ENCODE data around the gene CREB3L1. TPM values are rescaled to one million over a fixed set of nuclear protein-coding genes. Genes with fewer than 3 reads are reported as not detected.
A peak's percentile ranks its signal among the peaks of the same experiment; 100 is the strongest.

The CREB3L1 gene, protein sequence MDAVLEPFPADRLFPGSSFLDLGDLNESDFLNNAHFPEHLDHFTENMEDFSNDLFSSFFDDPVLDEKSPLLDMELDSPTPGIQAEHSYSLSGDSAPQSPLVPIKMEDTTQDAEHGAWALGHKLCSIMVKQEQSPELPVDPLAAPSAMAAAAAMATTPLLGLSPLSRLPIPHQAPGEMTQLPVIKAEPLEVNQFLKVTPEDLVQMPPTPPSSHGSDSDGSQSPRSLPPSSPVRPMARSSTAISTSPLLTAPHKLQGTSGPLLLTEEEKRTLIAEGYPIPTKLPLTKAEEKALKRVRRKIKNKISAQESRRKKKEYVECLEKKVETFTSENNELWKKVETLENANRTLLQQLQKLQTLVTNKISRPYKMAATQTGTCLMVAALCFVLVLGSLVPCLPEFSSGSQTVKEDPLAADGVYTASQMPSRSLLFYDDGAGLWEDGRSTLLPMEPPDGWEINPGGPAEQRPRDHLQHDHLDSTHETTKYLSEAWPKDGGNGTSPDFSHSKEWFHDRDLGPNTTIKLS
- total RNA-seq, result not detected

DNA sequence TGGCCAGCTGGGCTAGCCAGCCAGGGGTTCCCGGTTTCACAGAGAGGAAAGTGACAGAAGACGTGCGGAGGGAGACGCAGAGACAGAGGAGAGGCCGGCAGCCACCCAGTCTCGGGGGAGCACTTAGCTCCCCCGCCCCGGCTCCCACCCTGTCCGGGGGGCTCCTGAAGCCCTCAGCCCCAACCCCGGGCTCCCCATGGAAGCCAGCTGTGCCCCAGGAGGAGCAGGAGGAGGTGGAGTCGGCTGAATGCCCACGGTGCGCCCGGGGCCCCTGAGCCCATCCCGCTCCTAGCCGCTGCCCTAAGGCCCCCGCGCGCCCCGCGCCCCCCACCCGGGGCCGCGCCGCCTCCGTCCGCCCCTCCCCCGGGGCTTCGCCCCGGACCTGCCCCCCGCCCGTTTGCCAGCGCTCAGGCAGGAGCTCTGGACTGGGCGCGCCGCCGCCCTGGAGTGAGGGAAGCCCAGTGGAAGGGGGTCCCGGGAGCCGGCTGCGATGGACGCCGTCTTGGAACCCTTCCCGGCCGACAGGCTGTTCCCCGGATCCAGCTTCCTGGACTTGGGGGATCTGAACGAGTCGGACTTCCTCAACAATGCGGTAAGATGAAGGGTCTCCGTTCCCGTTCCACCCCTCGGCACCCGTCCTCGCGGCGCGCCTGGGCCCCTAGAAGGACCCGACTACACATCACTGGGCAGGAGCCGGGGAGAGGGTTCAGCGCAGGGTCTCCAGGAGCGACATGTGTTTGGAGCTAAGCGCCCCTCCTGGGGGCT lies at the start of gene CREB3L1:
TSS of gene CREB3L1 (plus strand) at position 41 of the 765 bp plus-strand sequence. CDS start at position 491, 450 bp downstream.
- peaks cover 11% of the 10 kb centered on the region for H3K4me1 Mint-ChIP-seq (ENCODE audit: low read depth)
- no peaks in the 10 kb centered on the region for H3K36me3 Mint-ChIP-seq (ENCODE audit: insufficient read depth in 2 of 2)
- H3K27me3 Mint-ChIP-seq (ENCODE audit: low read depth), result peaks cover 43% of the 10 kb centered on the region
- H3K27ac Mint-ChIP-seq, result no peak within 1 kb of the TSS
- H3K4me3 Mint-ChIP-seq, result peak within 1 kb of the TSS; percentile 26 to 76
- DNase-seq (no peak), ATAC-seq (replicated peaks in 1 of 2) (peak; percentile 22 to 37)
- H3K9me3 Mint-ChIP-seq, result no peaks in the 10 kb centered on the region

DNA sequence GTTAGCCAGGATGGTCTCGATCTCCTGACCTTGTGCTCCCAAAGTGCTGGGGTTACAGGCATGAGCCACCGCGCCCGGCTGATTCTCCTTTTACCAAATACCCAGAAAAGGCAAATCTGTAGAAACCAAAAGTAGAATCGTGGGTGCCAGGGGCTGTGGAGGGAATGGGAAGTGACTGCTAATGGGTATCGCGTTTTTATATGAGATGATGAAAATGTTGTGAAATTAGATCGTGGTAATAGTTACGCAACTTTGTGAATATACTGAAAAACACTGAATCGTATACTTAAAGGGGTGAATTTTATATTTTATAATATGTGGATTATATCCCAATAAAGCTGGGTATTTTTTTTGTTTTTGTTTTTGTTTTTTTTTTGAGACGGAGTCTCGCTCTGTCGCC lies 48.2 kb upstream of the CREB3L1 start:
- peaks cover 13% of the 10 kb centered on the region for H3K27me3 Mint-ChIP-seq (ENCODE audit: low read depth)
- no peaks in the 10 kb centered on the region for H3K9me3 Mint-ChIP-seq
- DNase-seq (no peak), ATAC-seq (replicated peaks in 1 of 2) (no peak)
- no peak overlapping the region for H3K27ac Mint-ChIP-seq
- no peak overlapping the region for H3K4me3 Mint-ChIP-seq
- no peaks in the 10 kb centered on the region for H3K36me3 Mint-ChIP-seq (ENCODE audit: insufficient read depth in 2 of 2)
- no peaks in the 10 kb centered on the region for H3K4me1 Mint-ChIP-seq (ENCODE audit: low read depth)

DNA sequence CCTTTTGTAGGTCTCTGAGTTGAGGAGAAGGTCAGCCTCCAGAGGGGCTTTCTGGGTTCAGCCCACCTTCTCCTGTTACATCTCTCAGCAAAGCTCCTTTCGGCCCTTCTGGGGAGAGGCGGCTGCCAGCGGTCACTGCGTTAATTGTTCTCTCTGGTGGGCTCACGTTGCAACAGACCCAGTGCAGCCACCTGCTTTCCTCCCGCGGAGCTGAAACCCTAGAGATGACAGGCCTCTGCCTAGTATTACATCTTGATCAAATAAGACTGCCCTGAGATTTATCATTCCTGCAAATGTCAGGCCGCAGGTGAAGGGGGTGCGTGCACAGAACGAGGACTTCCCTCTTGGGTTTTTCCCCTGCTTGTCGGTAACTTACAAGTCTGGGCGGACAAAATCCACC lies 43.2 kb upstream of the CREB3L1 start:
- Mint-ChIP-seq H3K36me3 (ENCODE audit: insufficient read depth in 2 of 2) (peaks cover 0 to 4% of the 10 kb centered on the region in 2 donors), H3K4me1 (ENCODE audit: low read depth) (peaks cover 18% of the 10 kb centered on the region), H3K4me3 (no peak overlapping the region), H3K9me3 (no peaks in the 10 kb centered on the region), H3K27ac (no peak overlapping the region), H3K27me3 (ENCODE audit: low read depth) (peaks cover 26% of the 10 kb centered on the region)
- DNase-seq (no peak), ATAC-seq (replicated peaks in 1 of 2) (no peak)

DNA sequence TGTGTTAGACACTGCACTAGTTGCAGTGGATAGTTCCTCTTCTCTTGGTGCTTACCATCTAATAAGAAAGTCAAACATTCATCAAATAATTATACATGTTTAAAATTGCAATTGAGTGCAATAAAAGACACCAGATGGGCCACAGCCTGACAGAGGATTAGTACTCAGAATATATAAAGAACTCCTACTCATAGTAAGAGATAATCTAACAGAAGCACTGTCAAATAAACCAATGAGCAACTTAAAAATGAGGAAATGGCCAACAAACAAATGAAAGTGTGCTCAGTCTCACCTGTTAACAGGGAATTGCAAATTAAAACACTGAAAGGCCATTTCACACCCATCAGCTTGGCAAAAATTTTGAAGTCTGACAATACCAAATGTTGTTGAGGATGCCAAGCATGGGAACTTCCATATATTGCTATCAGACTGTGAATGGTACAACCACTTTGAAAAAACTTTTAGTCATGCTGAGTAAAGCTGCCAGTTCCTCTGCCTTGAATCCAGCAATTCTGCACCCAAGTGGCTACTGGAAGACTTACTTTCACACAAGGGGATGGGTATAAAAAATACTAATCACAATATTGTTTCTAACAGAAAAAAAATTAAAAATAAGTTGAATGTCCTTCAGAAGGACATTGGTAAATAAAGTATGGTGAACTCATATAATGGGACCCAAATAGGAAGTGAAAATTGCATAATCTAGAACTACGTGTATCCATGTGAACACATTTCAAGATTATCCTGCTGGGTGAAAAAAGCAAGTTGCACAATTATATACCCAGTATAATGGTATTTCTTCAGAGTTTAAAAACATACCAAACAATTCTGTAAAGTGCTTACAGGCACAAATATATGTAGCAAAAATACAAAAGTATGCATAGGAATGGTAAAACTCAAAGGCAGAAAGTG lies 41.4 kb upstream of the CREB3L1 start:
- Mint-ChIP-seq H3K27ac (peak overlapping the region; percentile 52), H3K4me1 (ENCODE audit: low read depth) (peaks cover 26% of the 10 kb centered on the region), H3K4me3 (peak overlapping the region; percentile 40 to 58), H3K27me3 (ENCODE audit: low read depth) (peaks cover 26% of the 10 kb centered on the region), H3K9me3 (no peaks in the 10 kb centered on the region), H3K36me3 (ENCODE audit: insufficient read depth in 2 of 2) (peaks cover 0 to 4% of the 10 kb centered on the region in 2 donors)
- no peak for DNase-seq
- no peak for ATAC-seq (replicated peaks in 1 of 2)

DNA sequence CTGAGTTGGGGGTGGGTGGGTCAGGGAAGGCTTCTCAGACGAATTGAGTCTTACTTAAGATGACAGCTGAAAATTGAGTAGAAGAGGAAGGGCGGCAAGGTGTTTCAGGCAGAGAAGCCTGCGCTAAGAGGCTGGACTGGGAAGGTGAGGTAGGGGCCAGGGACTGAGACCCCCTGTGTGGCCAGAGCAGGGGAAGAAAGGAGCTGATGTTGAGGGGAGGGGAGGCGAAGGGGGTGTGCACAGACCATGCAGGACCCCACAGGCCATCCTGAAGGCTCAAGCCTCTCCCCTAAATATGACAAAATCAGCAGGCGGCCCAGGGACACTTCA lies 40.6 kb upstream of the CREB3L1 start:
- H3K27me3 Mint-ChIP-seq (ENCODE audit: low read depth), result peaks cover 26% of the 10 kb centered on the region
- peaks cover 27% of the 10 kb centered on the region for H3K4me1 Mint-ChIP-seq (ENCODE audit: low read depth)
- DNase-seq (no peak), ATAC-seq (replicated peaks in 1 of 2) (no peak)
- peaks cover under 1 to 4% of the 10 kb centered on the region in 2 donors for H3K36me3 Mint-ChIP-seq (ENCODE audit: insufficient read depth in 2 of 2)
- H3K27ac Mint-ChIP-seq, result peak overlapping the region; percentile 78
- no peaks in the 10 kb centered on the region for H3K9me3 Mint-ChIP-seq
- peak overlapping the region; percentile 85 to 94 for H3K4me3 Mint-ChIP-seq

DNA sequence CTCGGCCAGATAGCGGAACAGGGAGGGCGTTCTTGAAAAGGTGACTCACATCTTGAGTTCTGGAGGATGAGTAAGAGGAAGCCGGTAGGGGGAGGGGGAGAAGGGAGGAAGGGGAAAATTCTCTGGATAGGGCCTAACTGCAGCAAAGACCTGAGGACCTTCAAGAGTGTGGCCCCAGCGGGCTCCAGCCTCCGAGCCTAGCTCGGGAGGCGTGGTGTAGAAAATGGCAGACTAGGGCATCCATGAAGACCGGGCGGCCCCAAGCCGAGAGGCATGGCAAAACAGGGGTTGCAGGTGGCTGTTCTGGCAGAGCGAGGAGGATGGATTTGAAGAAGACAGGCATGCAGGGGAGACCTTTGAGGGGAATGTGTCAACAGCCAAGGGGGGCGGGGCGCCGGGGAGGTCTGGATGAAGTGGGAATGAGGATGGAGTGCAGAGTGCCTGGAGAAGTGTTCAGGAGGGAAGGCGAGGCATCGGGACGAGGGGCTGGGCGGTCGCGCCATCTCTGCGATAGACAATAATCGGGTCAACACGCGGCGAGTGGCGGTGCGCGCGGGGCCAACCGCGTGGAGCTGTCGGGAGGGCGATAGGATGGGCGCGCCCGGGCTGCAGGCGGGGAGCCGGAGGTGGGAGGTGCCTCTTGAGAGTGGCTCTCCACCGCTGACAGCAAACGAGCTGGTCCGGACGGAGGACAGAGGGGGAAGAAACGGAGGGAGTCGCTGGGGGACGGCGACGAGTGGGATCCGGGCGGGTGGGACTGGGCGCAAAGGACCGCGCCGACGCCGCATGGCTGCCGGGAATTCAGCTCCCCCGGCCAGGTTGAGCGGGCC lies 40.0 kb upstream of the CREB3L1 start:
- Mint-ChIP-seq H3K36me3 (ENCODE audit: insufficient read depth in 2 of 2) (peaks cover 2 to 4% of the 10 kb centered on the region in 2 donors), H3K4me1 (ENCODE audit: low read depth) (peaks cover 33% of the 10 kb centered on the region), H3K27ac (peak overlapping the region; percentile 78), H3K9me3 (no peaks in the 10 kb centered on the region), H3K27me3 (ENCODE audit: low read depth) (peaks cover 26% of the 10 kb centered on the region), H3K4me3 (peak overlapping the region; percentile 85 to 94)
- ATAC-seq (replicated peaks in 1 of 2), result peak; percentile 67 to 70
- DNase-seq, result peak; percentile 71 to 73

DNA sequence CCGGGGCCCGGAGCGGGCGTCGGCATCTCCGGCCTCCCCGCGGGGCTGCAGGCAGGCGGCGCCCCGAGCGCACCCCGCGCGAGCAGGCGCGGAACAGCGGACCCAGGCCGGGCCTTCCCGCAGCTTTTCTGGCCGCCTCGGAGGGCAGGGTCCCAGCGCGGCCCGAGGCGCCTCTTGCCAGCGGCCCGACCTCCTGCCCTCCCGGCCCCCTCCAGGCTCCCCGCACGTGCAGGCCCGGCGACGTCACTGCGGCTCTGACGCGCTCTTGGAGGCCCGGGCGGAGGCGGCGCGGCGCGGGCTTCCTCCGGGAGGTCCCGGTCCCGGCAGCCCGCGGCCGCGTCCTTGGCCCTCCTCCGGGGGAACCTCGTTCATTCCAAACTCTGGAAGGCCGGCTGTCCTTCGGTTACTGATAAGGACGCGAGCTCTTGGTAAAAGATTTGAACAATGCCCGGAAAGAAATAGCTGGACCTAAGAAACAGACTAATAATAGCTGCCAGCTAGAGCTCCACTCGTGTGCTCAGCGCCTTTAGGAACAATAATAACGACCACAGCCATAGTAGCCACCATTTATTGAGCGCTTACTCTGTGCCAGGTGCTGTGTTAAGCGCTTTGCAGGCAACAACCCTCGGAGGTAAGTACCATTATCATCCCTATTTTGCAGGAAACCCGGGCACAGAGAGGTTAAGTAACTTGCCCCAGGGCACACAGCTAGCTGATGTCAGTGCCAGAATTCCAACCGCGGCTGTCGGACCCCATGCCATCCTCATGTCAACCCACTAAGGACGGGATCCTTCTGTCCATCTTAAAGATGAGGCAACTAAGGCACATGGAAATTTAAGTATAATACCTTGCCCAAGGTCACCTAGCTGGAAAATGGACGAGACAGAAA lies 39.1 kb upstream of the CREB3L1 start:
- Mint-ChIP-seq H3K27ac (no peak overlapping the region), H3K27me3 (ENCODE audit: low read depth) (peaks cover 19% of the 10 kb centered on the region), H3K9me3 (no peaks in the 10 kb centered on the region), H3K4me1 (ENCODE audit: low read depth) (peaks cover 41% of the 10 kb centered on the region), H3K36me3 (ENCODE audit: insufficient read depth in 2 of 2) (peaks cover 4 to 7% of the 10 kb centered on the region in 2 donors), H3K4me3 (peak overlapping the region; percentile 55 to 73)
- peak; percentile 59 to 62 for ATAC-seq (replicated peaks in 1 of 2)
- peak; percentile 74 to 80 for DNase-seq

DNA sequence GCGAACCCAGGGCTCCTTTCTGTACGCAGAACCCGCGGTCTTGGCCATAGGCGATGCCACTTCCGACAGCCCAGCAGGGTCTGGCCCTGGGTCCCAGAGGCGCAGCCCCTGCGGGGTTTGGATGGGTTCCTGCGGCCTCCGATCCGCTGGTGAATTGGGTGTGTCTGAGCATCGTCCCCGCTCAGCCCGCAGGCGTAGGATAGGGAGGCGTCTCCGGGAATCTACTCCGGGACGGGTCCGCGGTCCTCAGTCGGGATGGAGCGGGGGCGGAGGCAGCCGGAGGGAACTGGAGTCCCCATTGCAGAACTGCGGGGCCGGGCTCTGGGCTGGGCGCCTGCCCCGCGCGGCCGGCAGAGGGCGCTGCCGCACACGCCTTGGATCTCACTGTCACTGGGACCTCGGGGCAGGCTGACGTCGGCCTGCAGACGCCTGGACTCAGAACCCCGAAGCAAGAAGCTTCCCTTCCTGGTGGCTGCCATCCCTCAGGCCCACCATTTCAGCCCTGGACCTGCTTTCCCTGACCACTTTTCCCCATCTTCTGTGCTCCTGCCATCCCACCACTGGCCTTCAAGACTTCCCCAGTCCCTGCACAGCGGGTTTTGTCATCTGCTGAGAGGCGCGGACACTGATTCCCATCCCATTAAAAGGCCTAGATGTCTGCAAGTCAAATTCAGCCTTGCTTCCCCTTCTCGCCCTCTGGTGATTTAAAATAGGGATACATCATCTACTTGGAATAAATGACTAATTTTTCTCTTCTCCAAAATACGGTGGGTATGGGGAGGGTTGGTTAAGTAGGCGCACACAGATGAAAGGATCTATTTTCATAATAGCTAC lies 38.3 kb upstream of the CREB3L1 start:
- peaks cover 19% of the 10 kb centered on the region for H3K27me3 Mint-ChIP-seq (ENCODE audit: low read depth)

DNA sequence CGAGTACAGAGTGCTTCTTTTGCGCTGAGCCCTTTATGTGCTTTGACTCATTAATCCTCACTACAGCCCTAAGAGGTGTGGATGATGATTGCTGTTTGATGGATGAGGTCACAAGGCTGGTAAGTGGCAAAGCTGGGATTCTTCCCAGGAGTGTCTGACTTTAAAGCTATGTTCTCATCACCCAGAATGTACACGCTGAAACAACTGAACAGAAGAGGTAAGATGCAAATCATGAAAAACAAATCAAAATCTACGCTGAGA lies 37.7 kb upstream of the CREB3L1 start:
- H3K27ac Mint-ChIP-seq, result no peak overlapping the region
- no peaks in the 10 kb centered on the region for H3K9me3 Mint-ChIP-seq
- ATAC-seq (replicated peaks in 1 of 2) (no peak), DNase-seq (no peak)
- H3K36me3 Mint-ChIP-seq (ENCODE audit: insufficient read depth in 2 of 2), result peaks cover 4 to 7% of the 10 kb centered on the region in 2 donors
- H3K27me3 Mint-ChIP-seq (ENCODE audit: low read depth), result peaks cover 14% of the 10 kb centered on the region
- peaks cover 47% of the 10 kb centered on the region for H3K4me1 Mint-ChIP-seq (ENCODE audit: low read depth)
- peak overlapping the region; percentile 55 to 73 for H3K4me3 Mint-ChIP-seq

More for the DNA sequence above, 38.3 kb upstream of the CREB3L1 start:
- Mint-ChIP-seq H3K9me3 (no peaks in the 10 kb centered on the region), H3K27ac (no peak overlapping the region), H3K36me3 (ENCODE audit: insufficient read depth in 2 of 2) (peaks cover 4 to 7% of the 10 kb centered on the region in 2 donors), H3K4me1 (ENCODE audit: low read depth) (peaks cover 47% of the 10 kb centered on the region), H3K4me3 (peak overlapping the region; percentile 55 to 73)
- peak; percentile 72 to 73 for ATAC-seq (replicated peaks in 1 of 2)
- peak; percentile 81 to 94 for DNase-seq

DNA sequence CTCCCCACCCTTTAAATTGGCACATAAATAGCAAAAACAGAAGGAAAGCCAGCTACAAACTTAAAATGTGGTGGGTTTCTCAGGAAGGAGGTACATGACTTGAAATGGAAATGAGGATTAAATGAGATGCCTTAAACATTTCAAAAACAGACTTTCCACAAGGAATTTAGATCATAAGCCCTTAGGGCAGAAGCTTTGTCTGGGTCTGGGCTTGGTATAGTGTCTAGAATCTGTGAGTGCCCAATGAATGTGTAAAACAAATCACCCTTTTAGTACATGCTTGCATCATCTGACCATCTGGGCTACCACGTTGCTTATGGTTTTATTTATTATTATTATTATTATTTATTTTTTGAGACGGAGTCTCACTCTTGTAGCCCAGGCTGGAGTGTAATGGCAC lies 37.1 kb upstream of the CREB3L1 start:
- H3K4me3 Mint-ChIP-seq, result no peak overlapping the region
- no peak overlapping the region for H3K27ac Mint-ChIP-seq
- no peak for ATAC-seq (replicated peaks in 1 of 2)
- DNase-seq, result no peak
- H3K4me1 Mint-ChIP-seq (ENCODE audit: low read depth), result peaks cover 47% of the 10 kb centered on the region
- peaks cover 8% of the 10 kb centered on the region for H3K27me3 Mint-ChIP-seq (ENCODE audit: low read depth)
- H3K9me3 Mint-ChIP-seq, result no peaks in the 10 kb centered on the region
- peaks cover 4 to 7% of the 10 kb centered on the region in 2 donors for H3K36me3 Mint-ChIP-seq (ENCODE audit: insufficient read depth in 2 of 2)

DNA sequence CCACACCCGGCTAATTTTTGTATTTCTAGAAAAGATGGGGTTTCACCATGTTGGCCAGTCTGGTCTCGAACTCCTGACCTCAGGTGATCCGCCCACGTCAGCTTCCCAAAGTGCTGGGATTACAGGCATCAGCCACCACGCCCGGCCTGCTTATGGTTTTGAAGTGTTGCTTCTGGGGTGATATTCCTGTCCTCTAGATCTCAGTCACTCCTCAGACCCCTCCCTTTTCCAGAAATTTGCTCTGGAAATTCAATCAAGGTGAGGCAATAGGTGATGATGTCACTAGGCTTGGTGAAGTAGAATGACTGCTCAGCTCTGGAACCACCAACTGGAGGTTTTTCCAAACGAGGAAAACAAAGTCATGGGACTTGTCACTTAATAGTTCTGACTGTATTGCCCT lies 36.6 kb upstream of the CREB3L1 start:
- DNase-seq (no peak), ATAC-seq (replicated peaks in 1 of 2) (no peak)
- Mint-ChIP-seq H3K4me1 (ENCODE audit: low read depth) (peaks cover 47% of the 10 kb centered on the region), H3K27me3 (ENCODE audit: low read depth) (peaks cover 3% of the 10 kb centered on the region), H3K9me3 (no peaks in the 10 kb centered on the region), H3K27ac (no peak overlapping the region), H3K36me3 (ENCODE audit: insufficient read depth in 2 of 2) (peaks cover 4 to 7% of the 10 kb centered on the region in 2 donors), H3K4me3 (no peak overlapping the region)

Data from activated T-cell treated with anti-CD3 and anti-CD28 coated beads, Interleukin-2, amount 50 U/mL, for 72 hours (primary cell).